ENCODE results near the gene CTNNA1.

GRCh38 chr5:138736293-138736692, 16.9 kb upstream of the CTNNA1 start:
- no peak for TF ChIP-seq CTCF (IDR thresholded peaks at IDR 0.05; ENCODE audit: low read depth, low read length, poor library complexity, severe bottlenecking)
- no peak for TF ChIP-seq EZH2phosphoT487 (IDR thresholded peaks at IDR 0.05; ENCODE audit: borderline replicate concordance, low read length)
